Fibroblast of lung (primary cell): Measurements from ENCODE around the gene ZFYVE26. TPM values are rescaled to one million over a fixed set of nuclear protein-coding genes. Genes with fewer than 3 reads are reported as not detected.

Source experiments
- DNase-seq, 2 donors: peaks; one replicate each; pipeline versions ENCODE4 v3.0.0 to v3.0.0-alpha.2; 2010; ENCODE audit warnings: low read depth in 2 of 2
- H2AFZ ChIP-seq: 2 replicates; pipeline ENCODE4 v1.5.1; 2012; ENCODE audit warnings: low read length, control low read depth, inconsistent platforms
- H3K27ac ChIP-seq: 2 replicates; pipeline ENCODE4 v1.5.1; 2011; ENCODE audit warnings: low read length, control low read depth; ENCODE audit not compliant: insufficient read depth
- H3K27me3 ChIP-seq: 2 replicates; pipeline ENCODE4 v1.5.1; 2011; ENCODE audit warnings: mild to moderate bottlenecking, low read length; ENCODE audit not compliant: control insufficient read depth, insufficient read depth
- H3K36me3 ChIP-seq: 2 replicates; pipeline ENCODE4 v1.5.1; 2011; ENCODE audit warnings: low read length; ENCODE audit not compliant: control insufficient read depth, insufficient read depth
- H3K4me1 ChIP-seq: 2 replicates; pipeline ENCODE4 v1.5.1; 2011; ENCODE audit warnings: low read length; ENCODE audit not compliant: control insufficient read depth, insufficient read depth; ENCODE audit errors: extremely low read depth
- H3K4me2 ChIP-seq: 2 replicates; pipeline ENCODE4 v1.5.1; 2011; ENCODE audit warnings: low read length, control low read depth; ENCODE audit not compliant: insufficient read depth; ENCODE audit errors: extremely low read depth
- H3K4me3 ChIP-seq, 4 experiments: fragments of 200-600 bp in 1 of 4; sonication (generic) in 1 of 4; replicated peaks in 1 of 4; 2 replicates each; pipeline ENCODE4 v1.5.1; 2011 to 2016; ENCODE audit warnings: low read length in 4 of 4, low read depth in 3 of 4, mild to moderate bottlenecking in 3 of 4, control low read depth in 2 of 4, inconsistent platforms in 1 of 4, mixed read lengths in 1 of 4; ENCODE audit not compliant: insufficient read depth in 1 of 4; ENCODE audit errors: control extremely low read depth in 1 of 4
- H3K79me2 ChIP-seq: 2 replicates; pipeline ENCODE4 v1.5.1; 2012; ENCODE audit warnings: mild to moderate bottlenecking, low read length, inconsistent platforms; ENCODE audit not compliant: control insufficient read depth, insufficient read depth
- H3K9ac ChIP-seq: 2 replicates; pipeline ENCODE4 v1.5.1; 2011; ENCODE audit warnings: mild to moderate bottlenecking, low read length, control low read depth; ENCODE audit not compliant: insufficient read depth
- H3K9me3 ChIP-seq: 2 replicates; pipeline ENCODE4 v1.5.1; 2012; ENCODE audit warnings: low read depth, low read length; ENCODE audit not compliant: control insufficient read depth, insufficient read depth
- H4K20me1 ChIP-seq: 2 replicates; pipeline ENCODE4 v1.5.1; 2011; ENCODE audit warnings: low read length; ENCODE audit not compliant: control insufficient read depth, insufficient read depth; ENCODE audit errors: extremely low read depth
- EZH2 ChIP-seq: IDR thresholded peaks from 2 replicates; pipeline ENCODE4 v1.5.1; 2012; ENCODE audit warnings: low read length, control low read depth, mild to moderate bottlenecking; ENCODE audit errors: missing control alignments
- polyA minus RNA-seq: library from RNA; depleted of rRNA, polyadenylated mRNA; stranded (reverse); fragments of >200 nt; gene quantifications from 2 replicates; pipeline ENCODE4 v1.2.3, GENCODE V29; 2011; ENCODE audit warnings: low replicate concordance
- polyA plus RNA-seq, 2 donors: library from polyadenylated mRNA; depleted of rRNA in 1 of 2; stranded (reverse) in 1 of 2; unstranded in 1 of 2; fragments of >200 nt; gene quantifications; 2 replicates each; pipeline ENCODE4 v1.2.1, GENCODE V29; 2011 to 2012; ENCODE audit warnings: missing spikeins in 1 of 2
- total RNA-seq: library from RNA; depleted of rRNA; stranded (reverse); fragments of >200 nt; gene quantifications from 2 replicates; pipeline ENCODE4 v1.2.1, GENCODE V29; 2014
- TF ChIP-seq, protein P1 (sequence below), 2 donors: IDR thresholded peaks in 1 of 2; conservative IDR thresholded peaks in 1 of 2; 1 replicate in 1 of 2; 2 replicates in 1 of 2; pipeline ENCODE4 v1.5.1; 2011 to 2012; ENCODE audit warnings: low read length in 2 of 2, control low read depth in 1 of 2, inconsistent platforms in 1 of 2, low read depth in 1 of 2, mild to moderate bottlenecking in 1 of 2

Gene ZFYVE26
- total RNA-seq (18.7 and 22.9 TPM in 2 replicates), polyA plus RNA-seq (8.4 and 9.1 TPM in 2 replicates), polyA minus RNA-seq (38.8 and 59.2 TPM in 2 replicates)
- polyA plus RNA-seq (2012) = 6.2 and 6.6 TPM in 2 replicates

DNA sequence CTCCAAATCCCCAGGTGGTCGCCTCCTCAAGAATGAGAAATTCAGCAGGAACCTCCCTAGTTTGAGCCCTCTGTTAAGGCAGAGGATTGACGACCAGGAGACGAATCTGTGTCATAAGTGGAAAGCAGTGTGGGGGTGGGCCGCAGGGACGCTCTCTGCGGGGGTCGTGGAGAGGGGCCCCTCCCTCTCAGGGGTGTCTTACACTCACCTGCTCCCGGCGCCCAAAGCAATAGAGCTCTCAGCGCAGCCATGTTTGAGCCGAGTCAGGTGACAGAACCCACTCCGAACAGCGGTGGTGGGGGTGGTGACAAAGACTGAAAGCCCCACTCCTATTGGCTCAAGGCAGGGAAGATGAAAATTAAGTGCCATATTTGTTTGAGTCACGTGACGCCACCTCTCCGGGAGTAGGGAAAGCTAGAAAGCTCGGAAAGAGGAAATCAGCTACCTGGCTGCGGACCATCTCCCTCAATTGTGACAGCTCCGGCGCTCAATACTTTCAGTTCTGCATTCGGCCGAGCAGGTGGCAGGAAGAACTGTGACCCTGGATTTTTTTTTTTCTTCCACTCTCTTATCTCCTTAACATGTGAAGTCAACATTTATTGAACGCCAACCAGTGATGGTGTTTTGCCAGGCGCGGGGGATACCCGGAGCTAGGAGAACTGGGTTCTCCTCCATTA is at the start of gene ZFYVE26:
Gene ZFYVE26, minus strand, starts transcription at position 265 of the 677 bp plus-strand sequence. CDS start 627 bp downstream, outside the sequence.
- Histone ChIP-seq H3K27me3 (no peaks in the 10 kb centered on the region), H3K4me2 (peak within 1 kb of the TSS; percentile 79), H2AFZ (peak within 1 kb of the TSS; percentile 80), H4K20me1 (no peaks in the 10 kb centered on the region), H3K9me3 (no peaks in the 10 kb centered on the region), H3K27ac (peak within 1 kb of the TSS; percentile 76), H3K4me1 (peaks cover 9% of the 10 kb centered on the region), H3K36me3 (no peaks in the 10 kb centered on the region), H3K79me2 (peaks cover 10% of the 10 kb centered on the region), H3K4me3 (peak within 1 kb of the TSS; percentile 67 to 78 (median 73)), H3K9ac (peak within 1 kb of the TSS; percentile 75)
- TF ChIP-seq EZH2 = no peak
- TF ChIP-seq, protein P1, sequence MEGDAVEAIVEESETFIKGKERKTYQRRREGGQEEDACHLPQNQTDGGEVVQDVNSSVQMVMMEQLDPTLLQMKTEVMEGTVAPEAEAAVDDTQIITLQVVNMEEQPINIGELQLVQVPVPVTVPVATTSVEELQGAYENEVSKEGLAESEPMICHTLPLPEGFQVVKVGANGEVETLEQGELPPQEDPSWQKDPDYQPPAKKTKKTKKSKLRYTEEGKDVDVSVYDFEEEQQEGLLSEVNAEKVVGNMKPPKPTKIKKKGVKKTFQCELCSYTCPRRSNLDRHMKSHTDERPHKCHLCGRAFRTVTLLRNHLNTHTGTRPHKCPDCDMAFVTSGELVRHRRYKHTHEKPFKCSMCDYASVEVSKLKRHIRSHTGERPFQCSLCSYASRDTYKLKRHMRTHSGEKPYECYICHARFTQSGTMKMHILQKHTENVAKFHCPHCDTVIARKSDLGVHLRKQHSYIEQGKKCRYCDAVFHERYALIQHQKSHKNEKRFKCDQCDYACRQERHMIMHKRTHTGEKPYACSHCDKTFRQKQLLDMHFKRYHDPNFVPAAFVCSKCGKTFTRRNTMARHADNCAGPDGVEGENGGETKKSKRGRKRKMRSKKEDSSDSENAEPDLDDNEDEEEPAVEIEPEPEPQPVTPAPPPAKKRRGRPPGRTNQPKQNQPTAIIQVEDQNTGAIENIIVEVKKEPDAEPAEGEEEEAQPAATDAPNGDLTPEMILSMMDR (conservative IDR thresholded peaks at IDR 0.05 in 1 of 2, IDR thresholded peaks at IDR 0.05 in 1 of 2; ENCODE audit: low read depth in 1 of 2, low read length in 2 of 2) = no peak
- peak; percentile 94 to 95 for DNase-seq

DNA sequence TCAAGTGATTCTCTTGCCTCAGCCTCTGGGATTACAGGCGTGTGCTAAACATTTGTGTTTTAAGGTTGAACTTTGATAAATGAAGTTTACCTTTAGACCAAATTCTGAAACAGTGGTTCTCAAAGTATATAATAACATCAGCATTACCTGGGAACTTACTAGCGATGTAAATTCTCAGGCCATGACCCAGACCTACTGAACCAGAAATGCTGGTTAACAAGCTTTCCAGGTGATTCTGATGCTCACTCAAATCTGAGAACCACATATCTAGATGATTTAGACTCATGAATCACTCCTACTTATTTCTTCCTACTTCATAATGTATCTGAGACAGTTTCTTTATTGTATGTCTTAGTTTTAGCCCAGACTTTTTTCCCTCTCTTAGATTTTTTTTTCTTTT is 46.8 kb upstream of the ZFYVE26 start:
- Histone ChIP-seq H3K9ac (no peak overlapping the region), H3K79me2 (no peaks in the 10 kb centered on the region), H4K20me1 (no peaks in the 10 kb centered on the region), H3K4me1 (no peaks in the 10 kb centered on the region), H3K4me2 (no peak overlapping the region), H2AFZ (no peak overlapping the region), H3K36me3 (no peaks in the 10 kb centered on the region), H3K9me3 (no peaks in the 10 kb centered on the region), H3K27ac (no peak overlapping the region), H3K27me3 (no peaks in the 10 kb centered on the region), H3K4me3 (no peak overlapping the region)
- no peak for DNase-seq
- no peak for TF ChIP-seq EZH2
- TF ChIP-seq, protein P1 (conservative IDR thresholded peaks at IDR 0.05 in 1 of 2, IDR thresholded peaks at IDR 0.05 in 1 of 2; ENCODE audit: low read depth in 1 of 2, low read length in 2 of 2) = no peak

GRCh38 chr14:67859169-67859749 is 42.9 kb upstream of the ZFYVE26 start:
- H3K9ac ChIP-seq = no peak overlapping the region
- H3K27me3 ChIP-seq = no peaks in the 10 kb centered on the region
- no peak overlapping the region for H3K4me2 ChIP-seq
- H3K27ac ChIP-seq = no peak overlapping the region
- H3K36me3 ChIP-seq = no peaks in the 10 kb centered on the region
- TF ChIP-seq, protein P1 (conservative IDR thresholded peaks at IDR 0.05 in 1 of 2, IDR thresholded peaks at IDR 0.05 in 1 of 2; ENCODE audit: low read depth in 1 of 2, low read length in 2 of 2) = no peak
- no peak for TF ChIP-seq EZH2
- no peak overlapping the region for H2AFZ ChIP-seq
- no peaks in the 10 kb centered on the region for H3K4me1 ChIP-seq
- H3K79me2 ChIP-seq = no peaks in the 10 kb centered on the region
- H4K20me1 ChIP-seq = no peaks in the 10 kb centered on the region
- no peaks in the 10 kb centered on the region for H3K9me3 ChIP-seq
- no peak for DNase-seq
- no peak overlapping the region for H3K4me3 ChIP-seq
